GM20000 (cell line): ENCODE measurements around the gene DENND1A.

Experiments
- DNase-seq: peaks from one replicate; pipeline ENCODE4 v3.0.0; 2012; ENCODE audit warnings: low spot score
- CTCF ChIP-seq: IDR thresholded peaks from 2 replicates; pipeline ENCODE4 v1.5.1; 2012; ENCODE audit warnings: mild to moderate bottlenecking, control low read depth; ENCODE audit errors: extremely low read depth, missing control alignments

The DENND1A gene

GRCh38 chr9:123488722-123489321, 441.1 kb downstream of the DENND1A start:
- TF ChIP-seq CTCF: no peak
- no peak for DNase-seq

- no peak for DNase-seq
- no peak for TF ChIP-seq CTCF
Observed at GRCh38 chr9:123487944-123488548, 441.9 kb downstream of the DENND1A start.

DNA sequence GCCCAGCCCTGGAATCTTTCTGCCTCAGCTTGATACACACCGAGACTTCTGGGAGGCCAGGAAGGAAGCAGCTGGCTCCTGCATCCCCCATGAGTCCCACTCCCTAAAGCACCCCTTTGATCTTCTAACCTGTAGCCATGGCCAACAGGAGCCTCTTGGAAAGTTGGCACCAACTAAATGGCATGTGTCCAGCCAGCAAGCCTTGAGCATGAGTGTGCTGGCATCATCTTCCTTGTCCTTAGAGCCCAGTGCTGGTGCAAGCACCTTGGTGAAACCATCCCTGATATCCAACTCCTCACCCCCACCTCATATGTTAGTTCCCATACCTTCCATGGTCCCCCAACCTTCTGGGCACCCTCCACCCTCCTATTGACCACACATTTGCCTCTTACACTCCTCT, 443.5 kb downstream of the DENND1A start:
- no peak for TF ChIP-seq CTCF

GRCh38 chr9:123485216-123485615, 444.7 kb downstream of the DENND1A start:
- TF ChIP-seq CTCF: no peak

More for the DNA sequence above, 443.5 kb downstream of the DENND1A start:
- no peak for DNase-seq

GRCh38 chr9:123484130-123484529, 445.8 kb downstream of the DENND1A start:
- no peak for DNase-seq
- no peak for TF ChIP-seq CTCF

More at GRCh38 chr9:123485216-123485615, 444.7 kb downstream of the DENND1A start:
- DNase-seq: no peak

- DNase-seq: no peak
- no peak for TF ChIP-seq CTCF
Observed at GRCh38 chr9:123483191-123483803, 446.6 kb downstream of the DENND1A start.

DNA sequence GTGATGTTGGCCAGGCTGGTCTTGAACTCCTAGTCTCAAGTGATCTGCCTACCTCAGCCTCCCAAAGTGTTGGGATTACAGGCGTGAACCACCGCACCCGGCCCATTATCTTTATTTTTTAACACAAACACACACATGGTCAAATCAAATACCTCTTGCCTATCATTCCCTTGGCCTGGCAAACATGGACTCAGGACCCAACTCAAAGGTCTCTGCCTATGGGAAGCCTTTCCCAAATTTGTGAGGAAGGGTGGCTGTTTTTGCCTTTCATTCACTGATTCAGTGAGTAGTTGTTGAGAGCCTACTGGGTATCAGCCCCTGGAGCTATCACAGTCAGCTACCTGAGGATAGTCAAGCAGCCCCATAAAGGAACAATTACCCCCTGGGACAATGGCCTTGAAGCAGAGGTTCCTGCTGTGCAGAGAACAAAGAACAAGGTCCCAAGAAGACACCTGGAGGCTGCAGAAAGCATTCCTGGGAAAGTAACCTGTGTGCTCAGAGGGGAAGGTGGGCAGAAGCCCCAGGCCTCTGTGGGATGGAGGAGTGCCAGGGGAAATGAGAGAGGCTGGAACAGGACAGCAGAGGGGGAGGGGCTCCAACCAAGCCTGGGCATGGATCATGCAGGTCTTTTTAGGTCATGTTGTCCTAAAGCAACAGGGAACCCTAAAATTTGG, 447.5 kb downstream of the DENND1A start:
- DNase-seq: no peak
- no peak for TF ChIP-seq CTCF
